AG20443 (cell line): ENCODE measurements around the gene ILRUN.
"Not testable (repeated sequence)": the region's sequence is repeated elsewhere in the genome, so short reads cannot be mapped to it uniquely, and the experiment has no call there.

Experiments
- DNase-seq: peaks from one replicate; pipeline ENCODE4 v3.0.0; 2012; ENCODE audit warnings: low spot score, mixed read lengths

Gene ILRUN

GRCh38 chr6:34664256-34664971 is 32.2 kb downstream of the ILRUN start:
- DNase-seq: no peak

DNA sequence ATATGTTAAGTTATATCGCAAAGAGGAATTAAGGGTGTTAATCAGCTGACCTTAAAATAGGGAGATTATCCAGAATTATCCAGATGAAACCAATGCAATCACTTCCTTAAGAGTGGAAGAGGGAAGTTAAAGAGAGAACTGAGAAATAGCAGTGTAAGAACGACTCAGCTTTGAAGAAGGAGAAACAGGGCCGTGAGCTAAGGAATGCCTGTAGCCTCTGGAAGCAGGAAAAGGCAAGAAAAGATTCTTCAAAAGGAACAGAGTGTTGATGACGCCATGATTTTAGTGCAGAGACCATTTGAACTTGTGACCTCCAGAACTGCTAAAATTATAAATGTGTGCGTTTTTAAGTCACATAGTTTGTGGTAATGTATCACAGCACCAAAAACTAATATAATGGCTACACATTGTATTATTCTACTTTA is 32.7 kb downstream of the ILRUN start:
- no peak for DNase-seq

DNA sequence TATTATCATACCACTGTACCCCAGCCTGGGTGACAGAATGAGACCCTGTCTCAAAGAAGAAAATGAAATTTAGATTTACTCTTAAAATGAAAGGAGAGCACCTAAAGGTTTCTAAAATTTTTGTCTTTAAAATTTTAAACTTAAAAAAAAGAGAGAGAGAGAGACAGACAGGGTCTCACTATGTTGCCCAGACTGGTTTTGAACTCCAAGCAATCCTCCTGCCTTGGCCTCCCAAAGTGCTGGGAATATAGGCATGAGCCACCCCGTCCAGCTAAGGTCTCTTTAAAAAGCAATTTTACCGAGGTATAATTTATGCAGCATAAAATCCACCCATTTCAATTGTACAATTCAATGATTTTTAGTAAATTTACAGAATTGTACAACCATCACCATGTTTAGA is 33.2 kb downstream of the ILRUN start:
- no peak for DNase-seq

DNA sequence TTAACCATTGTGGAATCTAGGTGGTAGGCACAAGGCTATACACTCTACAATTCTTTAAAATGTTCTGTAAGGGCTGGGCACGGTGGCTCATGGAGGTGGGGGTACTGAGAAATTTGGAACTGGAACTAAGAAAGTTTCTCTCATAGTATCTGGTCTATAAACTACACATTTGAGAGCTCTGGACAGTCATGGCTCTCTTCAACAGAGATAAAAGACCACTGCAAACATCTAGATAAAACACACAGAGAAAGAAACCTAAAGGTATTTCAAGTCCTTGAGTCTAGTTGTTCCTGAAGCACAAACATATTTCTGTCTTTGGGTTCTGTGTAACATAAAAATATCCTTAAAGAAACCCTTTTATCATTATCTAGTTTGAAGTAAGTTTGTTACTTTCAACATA is 35.2 kb downstream of the ILRUN start:
- no peak for DNase-seq

DNA sequence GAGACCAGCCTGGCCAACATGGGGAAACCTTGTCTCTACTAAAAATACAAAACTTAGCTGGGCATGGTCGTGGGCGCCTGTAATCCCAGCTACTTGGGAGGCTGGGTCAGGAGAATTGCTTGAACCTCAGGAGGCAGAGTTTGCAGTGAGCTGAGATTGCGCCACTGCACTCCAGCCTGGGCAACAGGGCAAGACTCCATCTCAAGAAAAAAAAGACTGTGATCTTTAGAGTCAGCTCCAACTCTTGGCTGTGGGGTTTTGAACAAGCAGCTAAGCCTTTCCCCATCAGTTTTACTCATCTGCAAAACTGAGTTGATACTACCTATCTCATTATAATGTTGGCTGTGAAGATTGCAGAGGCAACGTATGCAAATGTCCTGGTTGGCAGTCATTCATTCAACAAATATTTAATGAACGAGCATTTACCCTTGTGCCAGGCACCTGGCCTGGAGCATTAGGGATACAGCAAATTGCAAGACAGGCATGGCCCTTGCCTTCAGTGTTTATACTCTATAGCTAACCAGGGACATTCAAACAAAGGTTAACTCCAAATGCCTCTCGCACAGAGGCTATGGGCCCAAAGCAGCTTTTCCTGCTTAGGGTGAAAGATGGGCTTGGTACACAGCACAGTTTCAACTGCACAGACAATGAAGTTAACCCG is 37.8 kb downstream of the ILRUN start:
- no peak for DNase-seq

GRCh38 chr6:34657979-34658480 is 38.5 kb downstream of the ILRUN start:
- peak; percentile 13 for DNase-seq

DNA sequence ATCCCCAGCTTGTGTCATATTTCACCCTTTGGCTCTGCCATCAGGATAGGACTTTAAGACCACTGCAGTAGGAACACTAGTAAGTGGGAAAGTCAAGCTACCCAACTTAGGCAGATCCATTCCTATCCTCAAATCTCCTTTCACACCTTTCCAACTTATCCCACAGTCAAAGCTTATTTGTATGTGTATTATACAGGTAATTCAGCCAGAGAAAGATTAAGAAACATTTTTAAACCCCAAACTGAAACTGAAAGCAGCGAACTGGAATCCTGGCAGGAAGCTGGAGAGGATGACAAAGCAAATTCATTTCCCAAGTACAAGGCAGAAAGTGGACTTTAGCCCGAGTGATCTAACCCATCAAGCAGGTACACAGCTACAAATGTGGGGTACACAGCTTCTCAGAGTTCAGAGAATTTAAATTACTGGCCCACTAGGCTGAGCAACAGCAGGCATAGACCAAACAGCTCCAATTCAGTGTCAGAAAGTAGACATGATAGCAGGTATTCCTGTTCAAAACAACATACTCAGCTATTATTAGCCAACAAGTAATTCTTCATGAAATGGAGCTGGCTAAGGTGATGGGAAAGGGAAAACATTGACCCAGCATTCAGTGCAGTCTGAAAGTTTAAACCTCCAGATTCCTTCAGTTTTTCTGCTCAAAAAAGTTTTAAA is 39.1 kb downstream of the ILRUN start:
- peak; percentile 73 for DNase-seq

GRCh38 chr6:34657037-34657306 is 39.6 kb downstream of the ILRUN start:
- no peak for DNase-seq

- peak; percentile 51 for DNase-seq
Measured at GRCh38 chr6:34656378-34657036, 40.1 kb downstream of the ILRUN start.

DNA sequence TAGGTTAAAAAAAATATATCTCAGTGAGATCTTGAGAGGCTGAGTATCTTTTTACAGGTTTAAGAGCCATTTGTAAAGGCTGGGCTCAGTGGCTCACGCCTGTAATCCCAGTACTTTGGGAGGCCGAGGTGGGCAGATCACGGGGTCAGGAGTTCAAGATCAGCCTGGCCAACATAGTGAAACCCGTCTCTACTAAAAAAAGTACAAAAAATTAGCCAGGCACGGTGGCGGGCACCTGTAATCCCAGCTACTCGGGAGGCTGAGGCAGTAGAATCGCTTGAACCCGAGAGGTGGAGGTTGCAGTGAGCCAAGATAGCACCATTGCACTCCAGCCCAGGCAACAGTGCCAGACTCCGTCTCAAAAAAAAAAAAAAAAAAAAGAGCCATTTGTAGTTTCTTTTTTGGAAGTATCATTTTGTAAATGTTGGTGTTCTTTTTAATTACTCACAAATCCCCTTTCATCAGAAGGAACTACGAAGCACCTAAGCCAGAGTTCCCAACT is 40.6 kb downstream of the ILRUN start:
- DNase-seq: not testable (repeated sequence)

DNA sequence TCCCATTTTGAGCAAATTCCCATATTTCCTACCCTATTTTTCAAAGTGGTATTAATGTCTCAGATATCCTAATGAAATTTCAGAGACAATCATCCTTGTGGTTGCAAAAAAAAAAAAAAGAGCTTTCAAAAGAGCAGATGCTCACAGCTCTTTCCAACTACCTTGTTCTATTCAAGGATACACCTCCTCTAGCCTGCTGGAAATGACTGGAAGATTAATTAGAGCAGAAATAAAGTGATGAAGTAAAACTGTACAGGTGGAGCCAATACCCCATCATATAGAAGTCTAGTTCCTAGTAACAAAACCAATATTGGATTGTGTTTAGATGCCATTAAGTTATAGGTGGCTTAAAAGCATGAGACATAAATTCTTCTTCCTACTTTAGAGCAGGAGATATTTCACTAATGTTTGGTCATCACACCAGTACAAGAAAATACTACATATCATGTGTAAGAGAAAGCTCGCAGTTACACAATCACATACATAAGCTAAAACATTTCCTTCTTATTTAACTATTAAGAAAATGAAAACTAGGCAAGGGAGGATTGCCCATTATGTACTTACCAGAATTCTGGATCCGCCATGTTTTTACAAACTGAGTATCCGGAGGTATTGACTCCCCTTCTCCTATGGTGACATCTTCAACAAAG is 42.4 kb downstream of the ILRUN start:
- no peak for DNase-seq

GRCh38 chr6:34652263-34652662 is 44.3 kb downstream of the ILRUN start:
- DNase-seq: no peak

GRCh38 chr6:34650823-34651222 is 45.7 kb downstream of the ILRUN start:
- no peak for DNase-seq

DNA sequence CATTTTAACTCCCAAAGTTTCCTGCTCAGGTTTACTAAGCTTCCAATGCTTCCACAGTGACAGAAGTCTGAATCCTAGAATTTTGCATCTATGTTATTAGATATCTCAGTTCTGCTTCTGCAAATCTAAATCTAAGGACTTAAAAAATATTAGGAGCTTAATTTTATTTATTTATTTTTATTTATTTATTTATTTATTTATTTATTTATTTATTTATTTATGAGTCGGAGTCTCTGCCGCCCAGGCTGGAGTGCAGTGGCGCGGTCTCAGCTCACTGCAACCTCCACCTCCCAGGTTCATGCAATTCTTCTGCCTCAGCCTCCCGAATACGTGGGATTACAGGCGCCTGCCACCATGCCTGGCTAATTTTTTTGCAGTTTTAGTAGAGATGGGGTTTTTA is 46.3 kb downstream of the ILRUN start:
- not testable (repeated sequence) for DNase-seq

- no peak for DNase-seq
Measured at GRCh38 chr6:34648806-34649205, 47.8 kb downstream of the ILRUN start.
